Endometrium (tissue), 2 donors: ENCODE results near the gene GNB5.
"Not testable (repeated sequence)": the region's sequence is repeated elsewhere in the genome, so short reads cannot be mapped to it uniquely, and the experiment has no call there.

Source experiments
- FAIRE-seq: peaks from 2 replicates; lab custom pipeline; 2012; peaks lifted over from hg19 to GRCh38; lab: Jason Lieb, UNC
- donor health status: control.
- donor health status: control.

GNB5 gene

GRCh38 chr15:52206446-52206845 is 15.3 kb upstream of the GNB5 start:
- FAIRE-seq = no peak

- no peak for FAIRE-seq
Measured at GRCh38 chr15:52204657-52205056, 13.5 kb upstream of the GNB5 start.

GRCh38 chr15:52200831-52201365 is 9.7 kb upstream of the GNB5 start:
- FAIRE-seq = peak; percentile 21

GRCh38 chr15:52199271-52199670 is 8.1 kb upstream of the GNB5 start:
- FAIRE-seq = no peak

GRCh38 chr15:52196891-52197290 is 5.7 kb upstream of the GNB5 start:
- FAIRE-seq = no peak

GRCh38 chr15:52193791-52194190 is 2.6 kb upstream of the GNB5 start:
- FAIRE-seq = no peak

- no peak for FAIRE-seq
Measured at GRCh38 chr15:52193321-52193720, 2.1 kb upstream of the GNB5 start.

GRCh38 chr15:52186651-52187486 is 4.3 kb downstream of the GNB5 start:
- FAIRE-seq = no peak

GRCh38 chr15:52185151-52185561 is 6.0 kb downstream of the GNB5 start:
- no peak for FAIRE-seq

GRCh38 chr15:52184721-52185120 is 6.5 kb downstream of the GNB5 start:
- FAIRE-seq = no peak

- FAIRE-seq = no peak
Measured at GRCh38 chr15:52183562-52184173, 7.5 kb downstream of the GNB5 start.

- no peak for FAIRE-seq
Measured at GRCh38 chr15:52181938-52182780, 9.0 kb downstream of the GNB5 start.

- FAIRE-seq = no peak
Measured at GRCh38 chr15:52180851-52181450, 10.2 kb downstream of the GNB5 start.

- no peak for FAIRE-seq
Measured at GRCh38 chr15:52180196-52180835, 10.9 kb downstream of the GNB5 start.

- no peak for FAIRE-seq
Measured at GRCh38 chr15:52179278-52180195, 11.7 kb downstream of the GNB5 start.

GRCh38 chr15:52178765-52179164 is 12.4 kb downstream of the GNB5 start:
- no peak for FAIRE-seq

GRCh38 chr15:52172869-52173268 is 18.3 kb downstream of the GNB5 start:
- FAIRE-seq = no peak

GRCh38 chr15:52171807-52172206 is 19.4 kb downstream of the GNB5 start:
- FAIRE-seq = no peak

GRCh38 chr15:52171386-52171785 is 19.8 kb downstream of the GNB5 start:
- no peak for FAIRE-seq

- FAIRE-seq = not testable (repeated sequence)
Measured at GRCh38 chr15:52170199-52170598, 21.0 kb downstream of the GNB5 start.
